GM19324 (cell line): ENCODE results near the gene INSM1.
A peak's percentile ranks its signal among the peaks of the same experiment; 100 is the strongest.
"Not testable (repeated sequence)": the region's sequence is repeated elsewhere in the genome, so short reads cannot be mapped to it uniquely, and the experiment has no call there.

Experiments used
- ATAC-seq: cut with Tn5 transposase; IDR thresholded peaks from one replicate; pipeline ENCODE4 v1.9.1; 2021; ENCODE audit warnings: mild to moderate bottlenecking, moderate library complexity; ENCODE audit not compliant: unreplicated experiment, low FRiP score

The INSM1 gene, protein sequence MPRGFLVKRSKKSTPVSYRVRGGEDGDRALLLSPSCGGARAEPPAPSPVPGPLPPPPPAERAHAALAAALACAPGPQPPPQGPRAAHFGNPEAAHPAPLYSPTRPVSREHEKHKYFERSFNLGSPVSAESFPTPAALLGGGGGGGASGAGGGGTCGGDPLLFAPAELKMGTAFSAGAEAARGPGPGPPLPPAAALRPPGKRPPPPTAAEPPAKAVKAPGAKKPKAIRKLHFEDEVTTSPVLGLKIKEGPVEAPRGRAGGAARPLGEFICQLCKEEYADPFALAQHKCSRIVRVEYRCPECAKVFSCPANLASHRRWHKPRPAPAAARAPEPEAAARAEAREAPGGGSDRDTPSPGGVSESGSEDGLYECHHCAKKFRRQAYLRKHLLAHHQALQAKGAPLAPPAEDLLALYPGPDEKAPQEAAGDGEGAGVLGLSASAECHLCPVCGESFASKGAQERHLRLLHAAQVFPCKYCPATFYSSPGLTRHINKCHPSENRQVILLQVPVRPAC

DNA sequence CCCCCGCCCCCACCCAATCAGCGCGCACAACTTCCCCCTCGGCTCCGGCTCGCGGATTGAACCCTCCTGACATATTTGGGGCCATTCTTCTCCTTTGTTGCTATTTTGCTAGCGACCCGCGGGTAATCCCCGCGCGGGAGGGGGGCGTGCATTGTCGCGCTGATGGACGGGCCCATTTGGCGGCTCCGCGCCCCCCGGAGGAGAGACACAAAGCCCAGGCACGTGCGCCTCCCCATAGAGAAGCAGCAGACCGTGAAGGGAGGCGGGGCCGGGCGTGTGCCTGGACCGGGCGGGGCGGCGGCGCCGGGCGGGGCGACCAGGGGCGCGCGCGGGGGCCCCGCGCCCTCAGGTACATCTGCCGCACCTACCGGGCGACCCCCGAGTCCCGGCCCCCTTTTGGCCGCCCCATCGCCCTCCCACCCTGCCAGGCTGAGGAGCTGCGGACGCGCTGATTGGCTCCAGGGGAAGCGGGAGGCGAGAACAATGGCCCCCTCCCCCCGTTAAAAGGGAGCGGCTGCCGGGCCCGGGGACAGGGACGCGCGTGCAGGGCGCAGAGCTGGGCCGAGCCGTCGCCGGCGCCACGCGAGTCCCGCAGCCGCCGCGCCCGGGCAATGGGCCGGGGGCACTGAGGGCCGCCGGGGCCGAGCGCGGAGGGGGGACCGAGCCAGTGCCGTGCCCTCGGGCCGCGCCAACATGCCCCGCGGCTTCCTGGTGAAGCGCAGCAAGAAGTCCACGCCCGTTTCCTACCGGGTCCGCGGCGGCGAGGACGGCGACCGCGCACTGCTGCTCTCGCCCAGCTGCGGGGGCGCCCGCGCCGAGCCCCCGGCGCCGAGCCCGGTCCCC lies at the start of gene INSM1:
TSS of gene INSM1 (plus strand) at position 530 of the 843 bp plus-strand sequence. CDS start at position 694, 164 bp downstream.
- no peak for ATAC-seq

- ATAC-seq: no peak
These were observed 49.3 kb upstream of the INSM1 start for GRCh38 chr20:20318365-20319161.

GRCh38 chr20:20321134-20321533 lies 46.8 kb upstream of the INSM1 start:
- ATAC-seq: no peak

DNA sequence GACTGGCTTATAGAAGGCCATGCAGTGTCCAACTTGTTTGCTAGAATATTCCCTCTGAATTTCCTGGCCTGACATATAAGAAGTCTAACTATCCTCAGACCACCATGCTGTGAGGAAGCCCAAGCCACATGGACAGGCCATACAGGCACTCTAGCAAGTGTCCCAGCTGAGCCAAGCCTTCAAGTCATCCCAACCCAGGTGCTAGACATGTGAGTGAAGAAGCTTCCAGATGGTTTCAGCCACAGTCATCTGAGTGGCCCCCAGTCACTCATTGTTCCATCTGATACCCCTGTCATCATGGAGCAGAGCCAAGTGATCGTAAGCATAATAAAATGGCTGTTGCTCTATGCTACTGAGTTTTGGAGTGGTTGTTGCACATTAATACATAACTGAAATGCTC lies 46.0 kb upstream of the INSM1 start:
- no peak for ATAC-seq

GRCh38 chr20:20322912-20323311 lies 45.0 kb upstream of the INSM1 start:
- no peak for ATAC-seq

- no peak for ATAC-seq
These were observed 40.2 kb upstream of the INSM1 start for GRCh38 chr20:20327746-20328145.

GRCh38 chr20:20329564-20329963 lies 38.3 kb upstream of the INSM1 start:
- ATAC-seq: no peak

GRCh38 chr20:20331156-20331555 lies 36.7 kb upstream of the INSM1 start:
- no peak for ATAC-seq

- no peak for ATAC-seq
These were observed 36.1 kb upstream of the INSM1 start for GRCh38 chr20:20331817-20332216.

GRCh38 chr20:20333866-20334265 lies 34.0 kb upstream of the INSM1 start:
- ATAC-seq: no peak

DNA sequence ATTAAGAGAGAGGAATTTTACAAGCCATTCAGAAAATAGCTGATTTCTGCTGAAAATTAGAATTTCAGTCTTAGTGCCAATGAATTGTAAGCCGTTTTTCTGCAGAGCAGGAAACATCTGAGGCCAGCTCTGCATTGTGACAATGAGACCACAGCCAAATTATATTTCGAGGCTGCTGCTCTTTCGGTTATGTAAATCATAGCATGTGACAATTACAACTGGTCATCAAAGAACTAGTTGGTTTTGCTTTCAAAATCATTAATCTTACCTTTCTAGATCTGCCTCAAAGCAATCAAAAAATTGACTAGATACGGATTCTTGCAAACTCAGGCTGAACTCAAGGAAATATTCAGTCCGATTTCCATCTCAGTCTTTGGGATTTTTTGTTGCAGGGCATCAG lies 33.4 kb upstream of the INSM1 start:
- peak; percentile 85 for ATAC-seq

DNA sequence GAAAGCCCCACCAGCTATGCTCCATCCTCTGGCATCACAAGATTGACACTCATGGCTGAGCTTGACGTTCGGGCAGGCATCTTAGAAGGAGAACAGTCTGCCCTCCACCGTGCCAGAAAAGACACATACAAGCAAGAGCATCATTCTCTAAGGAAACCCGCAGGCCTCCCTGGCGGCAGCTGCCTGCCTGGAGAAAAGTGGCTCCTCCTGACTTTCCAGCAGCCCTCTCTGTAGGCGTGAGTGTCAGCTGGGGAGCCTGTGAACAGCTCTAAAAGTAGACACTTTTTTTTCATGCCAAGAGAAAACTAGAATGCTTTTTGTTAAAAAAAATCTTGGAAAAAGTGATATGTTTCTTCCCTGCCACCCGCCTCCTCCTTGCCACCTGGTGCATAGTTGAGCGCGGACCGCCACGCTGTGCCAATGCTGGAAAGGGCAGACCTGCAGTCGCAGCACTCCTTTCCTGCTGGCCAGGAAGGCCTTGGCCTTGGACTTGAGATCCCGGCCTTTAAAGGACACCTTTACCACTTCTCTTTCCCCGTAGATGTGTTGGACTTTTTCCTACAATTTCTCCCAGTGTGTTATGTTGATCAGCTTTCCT lies 29.7 kb upstream of the INSM1 start:
- no peak for ATAC-seq

DNA sequence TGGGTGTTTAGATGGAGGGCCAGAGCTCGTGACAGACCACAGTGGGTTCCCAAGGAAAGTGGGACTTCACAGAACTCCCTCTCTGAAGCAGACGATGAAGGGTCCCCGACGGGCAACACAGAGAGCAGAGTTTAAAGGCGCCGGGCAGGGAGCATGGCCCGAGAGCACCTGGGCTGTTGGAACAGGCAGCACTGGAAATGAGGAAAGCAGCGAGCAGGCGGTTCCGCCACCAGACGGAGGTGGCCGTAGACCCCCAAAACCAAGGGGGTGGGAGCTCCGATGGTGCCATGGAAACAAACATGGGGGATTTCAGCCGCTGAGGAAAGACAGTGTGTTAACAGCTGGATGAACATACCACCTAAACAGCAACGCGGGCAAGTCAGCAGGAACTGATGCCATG lies 27.5 kb upstream of the INSM1 start:
- ATAC-seq: no peak

DNA sequence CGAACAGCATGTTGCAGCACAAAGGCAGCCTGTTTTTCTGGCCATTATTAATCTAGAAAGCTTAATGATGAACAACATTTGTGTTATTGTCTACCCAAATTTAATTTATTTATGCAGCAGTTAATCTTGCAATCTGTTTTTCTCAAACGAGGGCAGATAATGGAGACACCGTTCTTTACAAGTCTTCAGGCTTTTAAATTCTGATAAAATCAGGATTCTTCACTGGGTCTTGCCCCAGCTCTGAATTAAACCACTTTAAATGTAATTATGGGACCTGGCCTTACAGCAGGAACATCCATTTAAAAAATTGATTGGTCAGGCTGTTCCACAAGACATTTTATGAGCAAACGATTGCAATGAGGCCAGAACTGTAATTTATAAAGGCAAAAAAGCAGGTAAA lies 26.5 kb upstream of the INSM1 start:
- no peak for ATAC-seq

- no peak for ATAC-seq
These were observed 25.8 kb upstream of the INSM1 start for GRCh38 chr20:20342066-20342465.

DNA sequence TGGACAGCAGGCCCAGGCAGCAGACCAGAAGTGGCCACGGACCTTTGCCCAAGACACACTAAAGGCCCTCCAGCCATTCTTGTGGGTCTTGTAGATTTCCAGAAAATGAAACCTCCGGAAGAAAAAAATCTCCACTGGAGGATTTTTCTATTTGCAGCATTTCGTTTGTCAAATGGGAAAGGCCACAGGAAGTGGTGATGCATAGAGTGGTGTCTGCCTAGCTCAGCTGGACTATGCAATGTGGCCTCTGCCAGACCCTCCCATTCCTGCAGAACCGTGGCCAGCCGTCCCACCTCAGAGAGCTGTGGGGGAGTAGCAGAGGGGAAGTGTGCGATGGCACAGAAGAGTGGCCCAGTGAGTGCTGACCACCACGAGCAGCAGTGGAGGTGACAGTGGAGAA lies 24.0 kb upstream of the INSM1 start:
- ATAC-seq: no peak

- ATAC-seq: no peak
These were observed 23.4 kb upstream of the INSM1 start for GRCh38 chr20:20344476-20344875.

GRCh38 chr20:20353576-20353975 lies 14.3 kb upstream of the INSM1 start:
- no peak for ATAC-seq

- not testable (repeated sequence) for ATAC-seq
These were observed 12.4 kb upstream of the INSM1 start for GRCh38 chr20:20355503-20355902.

DNA sequence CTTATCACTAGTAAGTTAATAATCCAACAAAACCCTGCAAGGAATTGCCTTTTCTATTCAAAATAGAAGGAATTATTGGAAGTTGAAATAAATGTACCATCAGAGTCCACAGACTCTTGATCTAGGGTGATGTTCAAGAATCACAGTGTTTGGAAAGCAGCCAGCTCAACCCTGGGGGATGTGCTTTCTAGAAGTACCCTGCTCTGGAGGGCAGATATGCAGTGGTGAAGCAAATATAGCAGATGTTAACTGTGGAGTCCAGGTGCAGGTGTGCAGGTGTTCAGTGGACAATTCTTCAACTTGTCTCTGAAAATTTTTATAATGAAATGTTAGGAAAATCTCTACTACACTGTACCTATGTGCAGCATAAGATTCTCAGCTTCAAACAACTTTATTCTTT lies 9.1 kb upstream of the INSM1 start:
- ATAC-seq: no peak
